Stimulated activated CD4-positive, alpha-beta T cell treated with anti-CD3 and anti-CD28 coated beads, Interleukin-4, amount 100 ng/mL, for 1 hour (primary cell): ENCODE measurements around the gene RAB4B.
"Not testable (repeated sequence)": the region's sequence is repeated elsewhere in the genome, so short reads cannot be mapped to it uniquely, and the experiment has no call there.

Source experiments
- DNase-seq: peaks from one replicate; pipeline ENCODE4 v3.0.0-alpha.2; 2020

RAB4B gene

DNA sequence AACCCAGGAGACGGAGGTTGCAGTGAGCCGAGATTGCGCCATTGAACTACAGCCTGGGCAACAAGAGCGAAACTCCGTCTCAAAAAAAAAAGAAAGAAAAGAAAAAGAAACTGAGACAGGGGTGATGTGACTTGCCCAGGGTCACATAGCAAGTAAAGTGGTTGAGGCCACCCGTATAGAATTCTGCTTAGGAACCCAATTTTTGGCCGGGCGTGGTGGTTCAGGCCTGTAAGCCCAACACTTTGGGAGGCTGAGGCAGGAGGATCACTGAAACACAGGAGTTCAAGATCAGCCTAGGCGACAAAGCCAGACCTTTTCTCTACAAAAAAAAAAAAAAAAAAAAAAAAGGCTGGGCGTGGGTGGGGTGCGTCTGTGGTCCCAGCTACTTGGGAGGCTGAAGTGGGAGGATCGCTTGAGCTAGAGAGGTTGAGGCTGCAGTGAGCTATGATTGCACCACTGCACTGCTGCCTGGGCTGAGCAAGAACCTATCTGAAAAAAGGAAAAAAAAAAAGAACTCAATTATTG lies 25.7 kb upstream of the RAB4B start:
- no peak for DNase-seq

DNA sequence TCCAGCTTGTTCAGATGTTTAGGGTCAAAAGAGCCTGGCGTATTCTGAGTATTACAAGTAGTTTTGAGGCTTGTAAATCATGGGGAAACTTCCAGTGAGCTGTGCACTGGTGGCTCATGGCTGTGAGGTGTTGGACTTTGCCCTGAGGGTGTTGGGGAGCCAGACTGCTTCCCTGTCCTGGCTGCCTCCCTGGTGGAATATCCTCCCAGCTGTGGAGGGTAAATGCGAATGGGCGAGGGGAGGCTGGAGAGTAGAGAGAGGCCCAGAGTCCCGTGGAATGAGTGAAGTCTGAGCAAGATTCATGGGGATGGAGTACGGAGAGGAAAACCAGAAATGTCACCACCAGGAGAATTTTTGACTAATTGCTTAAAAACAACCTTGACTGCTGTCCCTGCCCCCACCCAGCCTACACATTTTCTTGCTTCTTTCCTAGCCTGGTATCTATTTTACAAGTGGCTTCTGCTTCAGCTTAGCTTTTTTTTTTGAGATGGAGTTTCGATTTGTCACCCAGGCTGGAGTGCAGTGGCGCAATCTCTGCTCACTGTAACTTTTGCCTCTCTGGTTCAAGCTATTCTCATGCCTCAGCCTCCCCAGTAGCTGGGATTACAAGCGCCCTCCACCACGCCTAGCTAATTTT lies 23.3 kb upstream of the RAB4B start:
- peak; percentile 68 for DNase-seq

DNA sequence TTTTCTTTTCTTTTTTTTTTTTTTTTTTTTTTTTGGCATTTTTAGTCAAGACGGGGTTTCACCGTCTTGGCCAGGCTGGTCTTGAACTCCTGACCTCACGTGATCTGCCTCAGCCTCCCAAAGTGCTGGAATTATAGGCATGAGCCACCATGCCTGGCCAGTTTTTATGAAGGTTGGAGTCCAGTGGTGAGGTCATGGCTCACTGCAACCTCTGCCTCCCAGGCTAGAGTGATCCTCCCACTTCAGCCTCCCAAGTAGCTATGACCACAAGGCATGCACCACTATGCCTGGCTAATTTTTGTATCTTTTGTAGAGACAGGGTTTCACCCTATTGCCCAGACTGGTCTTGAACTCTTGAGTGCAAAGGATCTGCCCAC lies 22.8 kb upstream of the RAB4B start:
- DNase-seq, result no peak

DNA sequence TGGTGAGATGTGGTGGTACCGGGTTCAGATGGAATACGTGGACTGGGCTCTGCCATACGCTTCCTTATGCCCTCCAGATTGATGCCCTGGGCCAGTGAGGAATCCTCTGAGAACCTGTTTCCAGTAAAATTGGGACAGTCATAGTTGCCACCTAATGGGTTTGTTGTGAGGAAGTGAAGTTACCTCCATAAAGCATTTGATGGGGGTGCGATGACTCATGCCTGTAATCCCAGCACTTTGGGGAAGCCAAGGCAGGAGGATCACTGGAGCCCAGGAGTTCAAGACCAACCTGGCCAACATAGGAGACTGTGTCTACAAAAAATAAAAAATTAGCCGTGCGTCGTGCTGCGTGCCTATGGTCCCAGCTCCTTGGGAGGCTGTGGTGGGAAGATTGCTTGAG lies 22.3 kb upstream of the RAB4B start:
- no peak for DNase-seq

DNA sequence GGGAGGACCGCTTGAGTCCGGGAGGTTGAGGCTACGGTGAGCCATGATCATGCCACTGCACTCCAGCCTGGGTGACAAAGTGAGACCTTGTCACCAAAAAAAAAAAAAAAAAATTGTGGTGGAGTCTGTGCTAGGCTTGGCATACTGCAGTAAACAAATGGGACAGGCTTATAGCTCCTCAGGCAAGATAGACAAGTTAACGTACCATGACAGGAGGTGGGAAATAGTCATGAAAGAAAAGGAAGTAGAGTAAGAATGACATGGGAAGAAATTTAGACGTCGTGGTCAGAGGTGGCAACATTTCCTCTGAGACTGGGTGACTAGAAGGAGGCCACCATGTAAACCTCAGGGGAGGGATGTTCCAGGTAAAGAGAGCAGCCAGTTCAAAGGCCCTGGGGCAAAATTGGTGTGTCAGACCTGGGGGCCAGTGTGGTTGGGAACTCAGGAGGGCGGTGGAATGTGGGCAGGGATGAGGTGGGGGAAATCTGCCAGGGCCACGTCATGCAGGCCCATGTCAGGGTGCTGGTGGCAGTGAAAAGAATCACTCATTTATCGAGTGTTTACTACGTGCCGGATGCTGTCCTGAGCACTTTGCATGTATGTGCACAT lies 21.4 kb upstream of the RAB4B start:
- peak; percentile 16 for DNase-seq

DNA sequence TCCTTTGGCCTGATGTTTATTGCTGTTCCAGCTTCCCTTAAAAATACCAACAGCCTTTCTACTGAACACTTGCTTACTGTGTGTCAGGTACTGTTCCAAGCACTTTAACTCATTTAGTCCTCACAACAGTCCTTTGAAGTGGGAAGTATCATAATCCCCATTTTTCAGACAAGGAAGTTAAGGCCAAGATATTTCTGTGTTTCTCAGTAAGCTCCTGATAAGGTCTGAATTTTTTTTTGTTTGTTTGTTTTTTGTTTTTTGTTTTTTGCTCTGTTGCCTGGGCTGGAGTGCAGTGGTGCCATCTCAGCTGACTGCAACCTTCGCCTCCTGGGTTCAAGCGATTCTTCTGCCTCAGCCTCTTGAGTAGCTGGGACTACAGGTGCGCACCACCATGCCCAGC lies 19.6 kb upstream of the RAB4B start:
- no peak for DNase-seq

DNA sequence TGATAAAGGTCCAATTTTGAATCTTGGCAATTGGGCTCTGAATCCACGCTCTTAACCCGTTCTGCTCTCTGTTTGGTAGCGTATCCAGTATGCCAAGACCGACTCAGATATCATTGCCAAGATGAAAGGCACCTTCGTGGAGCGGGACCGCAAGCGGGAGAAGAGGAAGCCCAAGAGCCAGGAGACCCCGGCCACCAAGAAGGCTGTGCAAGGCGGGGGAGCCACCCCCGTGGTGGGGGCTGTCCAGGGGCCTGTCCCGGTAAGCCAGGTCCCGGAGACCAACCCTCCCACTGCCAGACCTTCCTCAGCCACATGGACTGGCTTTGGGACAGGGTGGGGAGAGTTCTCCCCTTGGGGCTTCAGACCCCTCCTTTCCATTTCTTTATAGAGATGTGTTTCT lies 18.7 kb upstream of the RAB4B start:
- no peak for DNase-seq

DNA sequence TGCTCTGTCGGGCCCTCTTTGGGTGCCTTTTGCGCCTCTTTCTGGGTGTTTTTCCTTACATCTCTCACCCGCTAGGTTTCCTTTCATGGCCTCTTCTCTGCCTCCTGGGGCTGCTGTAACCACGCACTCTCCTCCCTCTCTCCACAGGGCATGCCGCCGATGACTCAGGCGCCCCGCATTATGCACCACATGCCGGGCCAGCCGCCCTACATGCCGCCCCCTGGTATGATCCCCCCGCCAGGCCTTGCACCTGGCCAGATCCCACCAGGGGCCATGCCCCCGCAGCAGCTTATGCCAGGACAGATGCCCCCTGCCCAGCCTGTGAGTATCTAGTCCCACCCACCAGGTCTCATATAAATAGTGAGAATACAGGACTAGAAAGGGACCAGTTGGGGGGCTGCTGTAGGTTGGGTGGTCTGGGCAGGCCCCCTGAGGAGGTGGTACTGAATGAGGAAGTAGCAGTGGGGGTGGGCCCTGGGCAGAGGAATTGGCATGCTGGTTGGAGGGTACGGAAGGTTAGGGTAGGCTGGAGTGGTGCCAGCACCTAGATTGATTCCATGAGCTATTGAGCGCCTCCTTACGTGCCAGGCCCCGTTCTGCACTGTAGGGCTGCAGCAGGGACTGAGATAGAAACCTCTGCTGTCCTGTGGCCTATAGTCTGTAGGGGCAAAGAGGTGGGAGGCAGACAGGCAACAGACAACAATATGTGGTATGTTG lies 15.1 kb upstream of the RAB4B start:
- DNase-seq, result no peak

DNA sequence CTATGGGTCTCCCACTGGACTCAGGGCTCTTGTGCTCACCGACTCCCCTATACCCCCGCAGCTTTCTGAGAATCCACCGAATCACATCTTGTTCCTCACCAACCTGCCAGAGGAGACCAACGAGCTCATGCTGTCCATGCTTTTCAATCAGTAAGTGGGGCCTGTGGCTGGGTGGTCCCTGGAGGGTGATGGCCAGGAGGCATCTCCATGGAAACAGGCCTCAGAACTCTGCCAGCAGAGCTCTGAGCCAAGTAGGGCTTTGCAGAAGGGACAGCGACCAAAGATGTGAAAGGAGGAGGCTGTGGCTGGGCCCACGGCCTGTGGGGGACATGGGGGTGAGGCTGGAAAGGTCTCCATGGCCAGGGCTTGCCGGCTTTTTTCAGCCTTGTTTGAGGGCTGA lies 14.5 kb upstream of the RAB4B start:
- no peak for DNase-seq

DNA sequence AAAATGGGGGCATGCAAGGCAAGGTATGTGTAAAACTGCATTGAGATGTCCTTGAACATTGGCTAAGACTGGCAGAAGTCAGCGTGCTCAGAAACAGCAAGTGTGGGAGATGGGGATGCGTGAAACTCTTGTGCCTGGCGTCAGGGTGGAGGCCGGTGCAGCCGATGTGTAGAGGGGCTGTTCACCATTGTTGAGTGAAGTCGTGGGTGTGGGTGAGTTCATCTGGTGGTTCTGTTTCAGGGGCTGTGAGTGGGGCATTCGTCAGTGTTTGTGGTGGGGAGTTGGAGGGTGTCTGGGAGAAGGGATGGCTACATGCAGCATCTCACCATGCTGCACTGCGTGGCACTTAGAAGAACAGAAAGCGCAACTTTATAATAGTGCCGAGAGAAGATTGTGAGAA lies 14.1 kb upstream of the RAB4B start:
- no peak for DNase-seq

DNA sequence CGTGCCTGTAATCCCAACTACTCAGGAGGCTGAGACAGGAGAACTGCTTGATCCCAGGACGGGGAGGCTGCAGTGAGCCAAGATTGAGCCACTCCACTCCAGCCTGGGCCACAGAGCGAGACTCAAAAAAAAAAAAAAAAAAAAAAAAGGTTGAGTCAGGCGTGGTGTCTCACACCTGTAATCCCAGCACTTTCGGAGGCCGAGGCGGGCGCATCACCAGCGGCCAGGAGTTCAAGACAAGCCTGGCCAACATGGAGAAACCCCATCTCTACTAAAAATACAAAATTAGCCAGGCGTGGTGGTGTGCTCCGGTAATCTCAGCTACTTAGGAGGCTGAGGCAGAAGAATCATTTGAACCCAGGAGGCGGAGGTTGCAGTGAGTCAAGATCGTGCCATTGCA lies 11.7 kb upstream of the RAB4B start:
- DNase-seq, result not testable (repeated sequence)

DNA sequence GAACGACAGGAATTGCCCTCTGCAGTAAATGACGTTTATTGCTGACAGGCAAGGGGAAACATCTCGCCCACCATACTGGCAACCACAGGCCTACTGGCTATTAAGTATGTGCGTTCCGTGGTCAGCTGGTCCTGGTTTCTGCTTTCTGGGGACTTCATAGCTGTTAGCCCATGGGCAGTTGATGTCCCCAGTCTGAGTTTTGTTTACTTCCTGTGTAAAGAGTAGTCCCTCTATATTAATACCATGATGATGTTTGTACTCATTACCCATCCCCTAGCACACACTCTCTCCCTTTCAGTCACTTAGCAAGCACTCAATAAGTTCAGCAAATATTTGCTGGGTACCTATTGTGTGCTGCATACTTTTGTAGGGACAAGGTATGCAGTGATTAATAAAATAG lies 9.2 kb upstream of the RAB4B start:
- DNase-seq, result no peak

DNA sequence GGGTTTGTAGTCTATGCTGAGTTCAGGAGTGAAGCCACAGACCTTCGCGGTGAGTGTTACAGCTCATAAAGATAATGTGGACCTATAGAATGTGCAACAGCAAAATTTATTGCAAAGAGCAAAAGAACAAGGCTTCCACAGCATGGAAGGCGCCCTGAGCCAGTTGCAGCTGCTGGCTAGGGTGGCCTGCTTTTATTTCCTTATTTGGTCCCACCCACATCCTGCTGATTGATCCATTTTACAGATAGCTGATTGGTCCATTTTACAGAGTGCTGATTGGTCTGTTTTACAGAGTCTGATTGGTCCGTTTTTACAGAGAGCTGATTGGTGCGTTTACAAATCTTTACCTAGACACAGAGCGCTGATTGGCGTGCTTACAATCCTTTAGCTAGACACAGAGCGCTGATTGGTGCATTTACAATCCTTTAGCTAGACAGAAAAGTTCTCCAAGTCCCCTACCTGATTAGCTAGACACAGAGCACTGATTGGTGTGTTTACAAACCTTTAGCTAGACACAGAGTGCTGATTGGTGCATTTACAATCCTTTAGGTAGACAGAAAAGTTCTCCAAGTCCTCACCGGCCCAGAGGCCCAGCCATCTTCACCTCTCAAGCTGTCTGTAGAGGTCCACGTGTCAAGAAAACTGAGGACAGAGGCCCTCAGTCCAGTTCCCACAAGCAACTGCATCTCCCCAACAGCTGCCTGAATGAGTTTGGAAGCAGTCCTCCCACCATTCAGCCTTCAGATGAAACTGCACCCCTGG lies 6.8 kb upstream of the RAB4B start:
- DNase-seq, result not testable (repeated sequence)

DNA sequence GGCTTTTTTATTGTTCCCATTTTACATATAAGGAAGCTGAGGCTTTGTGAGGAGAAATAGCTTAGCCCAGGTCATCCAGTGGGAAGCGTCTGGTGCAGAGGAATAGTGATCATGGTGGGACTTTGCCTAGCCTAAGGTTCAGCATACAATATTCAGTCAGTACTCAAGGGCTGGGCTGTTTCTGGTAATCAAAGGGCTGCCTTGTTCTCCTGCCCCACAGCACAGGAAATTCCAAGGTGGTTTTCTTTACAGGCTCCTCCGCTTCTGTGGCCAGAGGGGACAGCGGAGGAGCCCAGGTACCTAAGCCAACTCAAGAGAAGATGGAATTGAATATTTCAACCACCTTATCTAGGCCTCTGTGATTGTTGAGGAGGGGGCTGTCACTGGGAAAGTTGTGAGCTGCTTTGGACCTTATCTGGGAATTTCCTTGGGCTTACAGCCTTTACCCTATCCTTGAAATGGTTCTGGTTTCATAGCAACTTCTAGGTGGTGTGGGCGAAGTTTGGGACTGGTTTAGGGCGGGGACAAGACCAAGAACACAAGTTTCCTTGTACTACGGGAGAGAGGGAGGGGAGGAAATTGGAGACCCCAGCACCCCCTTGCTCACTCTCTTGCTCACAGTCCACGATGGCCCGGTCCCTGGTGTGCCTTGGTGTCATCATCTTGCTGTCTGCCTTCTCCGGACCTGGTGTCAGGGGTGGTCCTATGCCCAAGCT lies 3.0 kb upstream of the RAB4B start, which contains the start of gene MIA:
Gene MIA (plus strand): TSS at position 606 of the 716 bp plus-strand sequence. CDS start 22 bp downstream, at position 628.
- no peak for DNase-seq

DNA sequence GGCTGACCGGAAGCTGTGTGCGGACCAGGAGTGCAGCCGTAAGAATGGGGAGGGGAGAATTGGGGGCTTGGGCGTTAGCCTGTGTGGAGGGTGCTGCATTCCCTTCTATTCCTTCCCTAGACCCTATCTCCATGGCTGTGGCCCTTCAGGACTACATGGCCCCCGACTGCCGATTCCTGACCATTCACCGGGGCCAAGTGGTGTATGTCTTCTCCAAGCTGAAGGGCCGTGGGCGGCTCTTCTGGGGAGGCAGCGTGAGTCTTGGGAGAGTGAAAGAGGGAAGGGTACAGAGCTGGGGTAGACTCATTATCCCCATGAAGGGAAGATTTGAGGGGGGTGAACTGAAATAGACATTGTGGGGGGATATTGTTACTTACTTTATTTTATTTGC lies 2.4 kb upstream of the RAB4B start:
- DNase-seq, result no peak

DNA sequence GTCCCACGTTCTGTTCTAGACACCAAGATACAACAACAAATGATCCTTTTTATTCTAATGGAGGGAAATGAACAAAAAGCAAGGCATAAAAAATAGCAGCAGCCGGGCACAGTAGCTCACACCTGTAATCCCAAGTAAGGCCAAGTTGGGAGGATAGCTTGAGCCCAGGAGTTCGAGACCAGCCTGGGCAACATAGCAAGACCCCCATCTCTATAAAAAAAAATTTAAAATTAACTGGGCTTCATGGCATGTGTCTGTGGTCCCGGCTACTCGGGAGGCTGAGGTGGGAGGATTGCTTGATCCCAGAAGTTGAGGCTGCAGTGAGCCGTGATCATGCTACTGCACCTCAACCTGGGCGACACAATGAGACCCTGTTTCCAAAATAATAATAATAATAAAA lies 1.7 kb upstream of the RAB4B start:
- no peak for DNase-seq

DNA sequence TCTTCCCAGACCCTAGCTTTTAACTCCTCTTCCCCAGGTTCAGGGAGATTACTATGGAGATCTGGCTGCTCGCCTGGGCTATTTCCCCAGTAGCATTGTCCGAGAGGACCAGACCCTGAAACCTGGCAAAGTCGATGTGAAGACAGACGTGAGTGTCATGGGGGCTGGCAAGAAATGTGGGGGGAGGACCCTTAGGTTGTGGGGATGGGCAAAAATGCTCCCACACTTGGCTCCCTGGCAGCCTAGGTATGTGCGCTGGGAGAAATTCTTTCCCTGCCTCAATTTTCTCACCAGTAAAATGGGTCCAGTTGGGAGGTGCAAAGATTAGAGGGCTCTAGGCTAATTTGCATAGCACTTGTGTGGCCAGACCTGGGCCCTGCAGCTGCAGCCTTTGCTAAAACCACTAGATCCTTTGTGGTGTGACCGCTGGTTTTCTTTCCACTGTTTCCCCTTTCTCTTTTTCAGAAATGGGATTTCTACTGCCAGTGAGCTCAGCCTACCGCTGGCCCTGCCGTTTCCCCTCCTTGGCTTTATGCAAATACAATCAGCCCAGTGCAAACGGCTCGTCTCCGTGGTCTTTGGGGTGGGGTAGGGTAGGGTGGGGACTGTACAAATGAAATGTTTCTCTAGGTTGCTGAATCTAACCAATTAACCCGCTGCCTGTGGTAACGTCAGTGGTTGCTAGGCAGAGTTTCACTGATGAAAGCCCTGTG lies 959 bp upstream of the RAB4B start:
- DNase-seq, result peak; percentile 81

DNA sequence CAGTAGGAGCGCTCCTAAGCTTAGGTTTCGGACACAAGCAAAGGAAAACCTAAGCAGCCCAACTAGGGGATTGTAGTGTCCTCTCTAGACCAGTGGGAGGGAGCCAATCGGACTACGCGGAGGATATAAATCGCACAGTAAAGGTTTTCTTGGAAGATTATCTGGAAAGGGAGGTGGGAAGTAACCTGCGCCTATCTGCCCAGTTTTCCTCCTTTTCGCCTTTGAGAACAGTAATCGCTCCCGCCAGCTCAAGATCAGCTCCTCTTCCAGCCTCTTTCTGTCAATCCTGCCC lies 456 bp upstream of the RAB4B start:
- no peak for DNase-seq

DNA sequence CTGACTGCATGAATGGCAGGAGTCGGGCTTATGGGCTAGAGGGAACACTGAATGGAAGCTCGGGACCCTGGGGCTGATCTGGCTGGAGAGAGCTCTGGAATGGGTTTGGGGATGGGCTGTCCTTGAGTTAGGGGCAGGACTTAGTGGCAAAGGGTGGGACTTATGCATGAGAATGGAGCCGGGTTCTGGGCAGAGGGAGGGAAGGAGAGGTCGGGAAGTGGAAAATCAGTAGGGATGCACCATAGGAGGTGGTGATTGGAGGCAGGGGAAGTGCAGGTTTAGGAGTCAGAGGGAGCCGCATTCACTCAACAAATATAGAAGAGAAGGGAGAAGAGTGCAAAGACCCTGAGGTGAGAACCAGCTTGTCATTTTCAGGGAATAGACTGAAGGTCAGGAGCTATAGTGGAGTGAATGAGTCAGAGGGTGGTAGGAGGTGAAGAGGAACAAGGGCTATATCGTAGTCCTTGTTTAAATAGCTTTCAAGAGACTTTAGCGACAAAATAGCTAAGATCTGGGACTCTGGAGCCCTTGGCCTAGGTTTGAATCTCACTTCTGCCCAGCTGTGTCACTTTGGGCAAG lies 748 bp downstream of the RAB4B start:
- no peak for DNase-seq

DNA sequence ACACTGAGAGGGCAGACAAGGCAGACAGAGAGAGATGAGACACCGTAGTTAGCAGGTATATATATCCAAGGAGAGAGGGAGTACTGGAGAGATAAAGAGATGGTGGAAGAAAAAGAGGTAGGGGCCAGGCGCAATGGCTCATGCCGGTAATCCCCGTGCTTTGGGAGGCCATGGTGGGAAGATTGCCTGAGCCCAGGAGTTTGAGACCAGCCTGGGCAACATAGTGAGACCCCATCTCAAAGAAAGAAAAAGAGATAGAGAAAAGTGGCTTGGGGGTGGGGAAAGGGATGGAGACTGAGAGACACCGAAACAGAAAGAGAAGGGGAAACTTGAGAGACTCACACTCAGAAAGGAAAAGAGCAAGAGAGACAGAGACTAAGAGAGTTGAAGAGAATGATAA lies 2.5 kb downstream of the RAB4B start:
- DNase-seq, result no peak

DNA sequence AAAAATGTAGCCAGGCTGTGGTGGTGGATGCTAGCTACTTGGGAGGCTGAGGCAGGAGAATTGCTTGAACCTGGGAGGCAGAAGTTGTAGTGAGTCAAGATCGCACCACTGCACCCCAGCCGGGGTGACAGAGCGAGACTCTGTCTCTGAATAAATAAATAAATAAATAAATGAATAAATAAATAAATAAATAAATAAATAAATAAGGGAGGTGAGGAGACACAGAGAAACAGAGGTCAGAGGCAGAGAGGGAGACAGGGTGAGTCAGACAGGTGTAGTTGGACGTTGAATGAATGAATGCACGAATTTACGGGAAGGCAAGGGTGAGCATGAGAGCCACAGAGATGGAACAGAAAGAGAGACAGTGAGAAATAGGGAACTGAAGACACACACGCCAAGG lies 3.1 kb downstream of the RAB4B start:
- DNase-seq, result no peak

DNA sequence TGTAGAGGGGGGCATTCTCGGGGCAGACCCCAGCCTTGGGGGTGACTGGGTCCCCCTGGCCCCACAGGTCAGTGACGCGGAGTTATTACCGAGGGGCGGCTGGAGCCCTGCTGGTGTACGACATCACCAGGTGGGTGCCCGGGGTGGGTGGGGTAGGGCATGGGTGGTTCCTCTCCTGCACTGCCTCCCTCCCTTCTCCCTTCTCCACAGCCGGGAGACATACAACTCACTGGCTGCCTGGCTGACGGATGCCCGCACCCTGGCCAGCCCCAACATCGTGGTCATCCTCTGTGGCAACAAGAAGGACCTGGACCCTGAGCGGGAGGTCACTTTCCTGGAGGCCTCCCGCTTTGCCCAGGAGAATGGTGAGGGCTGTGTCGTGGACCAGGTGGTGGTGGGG lies 5.7 kb downstream of the RAB4B start:
- no peak for DNase-seq
